ENCODE measurements around the gene PDIA6.

GRCh38 chr2:10773821-10774341 is 38.7 kb downstream of the PDIA6 start:
- no peak for TF ChIP-seq CTCF (IDR thresholded peaks at IDR 0.05)
- TF ChIP-seq POLR2A (IDR thresholded peaks at IDR 0.05) = no peak
